SK-N-SH treated with all-trans-retinoic acid at 6 μM for 48 hours (cell line): Measurements from ENCODE around the gene SCGB3A1.

Source experiments
- CSDC2 ChIP-seq: fragments of 250-450 bp; sonication (Bioruptor Pico); IDR thresholded peaks from 2 replicates; pipeline ENCODE4 v1.5.0; 2020; ENCODE audit warnings: mild to moderate bottlenecking, moderate library complexity
- ISL1 ChIP-seq: fragments of 250-450 bp; sonication (Bioruptor Pico); IDR thresholded peaks from 2 replicates; pipeline ENCODE4 v2.1.2; 2022; ENCODE audit warnings: mild to moderate bottlenecking, moderate library complexity
- OSR1 ChIP-seq: fragments of 250-450 bp; sonication (Bioruptor Pico); IDR thresholded peaks from 2 replicates; pipeline ENCODE4 v1.8.0; 2022; ENCODE audit warnings: moderate library complexity, mild to moderate bottlenecking, inconsistent platforms
- PATZ1 ChIP-seq: fragments of 250-450 bp; sonication (Bioruptor Pico); IDR thresholded peaks from 2 replicates; pipeline ENCODE4 v1.8.0; 2020; ENCODE audit warnings: mild to moderate bottlenecking, moderate library complexity, borderline replicate concordance
- PPARA ChIP-seq: fragments of 250-450 bp; sonication (Bioruptor Pico); IDR thresholded peaks from 2 replicates; pipeline ENCODE4 v1.5.0; 2020; ENCODE audit warnings: mild to moderate bottlenecking, borderline replicate concordance
- SNAI2 ChIP-seq: fragments of 250-450 bp; sonication (Bioruptor Pico); IDR thresholded peaks from 2 replicates; pipeline ENCODE4 v1.5.0; 2020; ENCODE audit warnings: mild to moderate bottlenecking, moderate library complexity
- TSHZ2 ChIP-seq: fragments of 250-450 bp; sonication (Bioruptor Pico); IDR thresholded peaks from 2 replicates; pipeline ENCODE4 v1.5.0; 2020; ENCODE audit warnings: mild to moderate bottlenecking, moderate library complexity
- ZFP3 ChIP-seq: fragments of 250-450 bp; sonication (Bioruptor Pico); IDR thresholded peaks from 2 replicates; pipeline ENCODE4 v1.5.0; 2020; ENCODE audit warnings: mild to moderate bottlenecking, moderate library complexity

GRCh38 chr5:180553530-180553929 is 37.8 kb downstream of the SCGB3A1 start:
- TF ChIP-seq ZFP3: no peak
- TF ChIP-seq PATZ1: no peak
- TF ChIP-seq SNAI2 (CRISPR knock-in tag): no peak
- TF ChIP-seq PPARA: no peak
- TF ChIP-seq CSDC2 (CRISPR knock-in tag): no peak
- TF ChIP-seq TSHZ2 (CRISPR knock-in tag): peak; percentile 37; the same call in 1 of the 2 replicates
- no peak for TF ChIP-seq OSR1 (CRISPR knock-in tag)
- TF ChIP-seq ISL1 (CRISPR knock-in tag): no peak
